GM10248 (cell line): Measurements from ENCODE around the gene KSR2.

Source experiments
- CTCF ChIA-PET: fragments of 300-600 bp; sonication (Branson Sonifier 250); formaldehyde crosslinking; extraction: SDS; loops from one replicate; lab custom pipeline; 2021; ENCODE audit warnings: antibody characterized with exemption; lab: Yijun Ruan, JAX
- POLR2A ChIA-PET: fragments of 350-650 bp; sonication (Branson Sonifier 250); formaldehyde crosslinking; extraction: SDS; loops from one replicate; lab custom pipeline; 2020; ENCODE audit warnings: antibody characterized with exemption; lab: Yijun Ruan, JAX
- DNase-seq: peaks from one replicate; pipeline ENCODE4 v3.0.0; 2012; ENCODE audit errors: extremely low spot score
- CTCF ChIP-seq: IDR thresholded peaks from 2 replicates; pipeline ENCODE4 v1.5.1; 2012; ENCODE audit warnings: mild to moderate bottlenecking, low read depth; ENCODE audit errors: extremely low read depth, missing control alignments, control extremely low read depth

The KSR2 gene

GRCh38 chr12:117530796-117531195, 438.0 kb downstream of the KSR2 start:
- ChIA-PET CTCF (no interaction called here), POLR2A (no interaction called here)
- no peak for DNase-seq
- TF ChIP-seq CTCF = no peak

- TF ChIP-seq CTCF = no peak
- CTCF ChIA-PET = interaction anchor here (0.7 kb wide), 1 partner anchor 24 kb away, joined by 3 read pairs; no protein-coding TSS in a partner anchor
- no peak for DNase-seq
- POLR2A ChIA-PET = no interaction called here
These were observed 440.3 kb downstream of the KSR2 start for GRCh38 chr12:117528538-117528937.

- TF ChIP-seq CTCF = no peak
- ChIA-PET POLR2A (no interaction called here), CTCF (no interaction called here)
- no peak for DNase-seq
These were observed 441.3 kb downstream of the KSR2 start for GRCh38 chr12:117527479-117527855.

- POLR2A ChIA-PET = no interaction called here
- CTCF ChIA-PET = no interaction called here
- TF ChIP-seq CTCF = no peak
- no peak for DNase-seq
These were observed 441.9 kb downstream of the KSR2 start for GRCh38 chr12:117526757-117527478.

GRCh38 chr12:117525766-117526165, 443.0 kb downstream of the KSR2 start:
- no peak for DNase-seq
- POLR2A ChIA-PET = no interaction called here
- TF ChIP-seq CTCF = no peak
- CTCF ChIA-PET = no interaction called here

GRCh38 chr12:117524806-117525205, 444.0 kb downstream of the KSR2 start:
- TF ChIP-seq CTCF = no peak
- DNase-seq = no peak
- ChIA-PET CTCF (interaction anchor here (1.5 kb wide), 1 partner anchor 8 kb away, joined by 5 read pairs; no protein-coding TSS in a partner anchor), POLR2A (no interaction called here)
